SK-N-MC (cell line): Measurements from ENCODE around the gene SLC16A11.

Source experiments
- DNase-seq: peaks from one replicate; pipeline ENCODE4 v3.0.0-alpha.2; 2011; ENCODE audit warnings: low read depth, low spot score
- H3K27ac ChIP-seq: fragments of 200-600 bp; sonication (generic); 2 replicates; pipeline ENCODE4 v1.5.1; 2016; ENCODE audit warnings: mixed run types
- H3K36me3 ChIP-seq: fragments of 200-600 bp; sonication (generic); 2 replicates; pipeline ENCODE4 v1.6.1; 2017; ENCODE audit warnings: antibody characterized with exemption, low read length, mixed read lengths; ENCODE audit not compliant: insufficient read depth
- H3K4me3 ChIP-seq: fragments of 200-600 bp; sonication (generic); 2 replicates; pipeline ENCODE4 v1.5.1; 2016
- H3K9ac ChIP-seq: fragments of 200-600 bp; sonication (generic); 2 replicates; pipeline ENCODE4 v1.8.0; 2017; ENCODE audit warnings: mixed run types, mixed read lengths; ENCODE audit not compliant: insufficient read length
- H3K9me3 ChIP-seq: fragments of 200-600 bp; sonication (generic); 2 replicates; pipeline ENCODE4 v1.6.1; 2017; ENCODE audit warnings: low read depth, mild to moderate bottlenecking, antibody characterized with exemption, low read length, moderate library complexity, mixed read lengths
- EZH2 ChIP-seq: fragments of 200-600 bp; sonication (generic); IDR thresholded peaks from one replicate; pipeline ENCODE4 v1.6.1; 2017; ENCODE audit warnings: antibody characterized with exemption
- FOXP2 ChIP-seq: optimal IDR thresholded peaks from 2 replicates; pipeline ENCODE3; 2011; ENCODE audit warnings: mild to moderate bottlenecking, moderate library complexity; ENCODE audit not compliant: insufficient read depth; ENCODE audit errors: extremely low read length, control extremely low read depth
- POLR2AphosphoS5 ChIP-seq: IDR thresholded peaks from 2 replicates; pipeline ENCODE4 v1.6.1; 2012; ENCODE audit warnings: mild to moderate bottlenecking, low read depth, low read length, borderline replicate concordance

SLC16A11 gene

DNA sequence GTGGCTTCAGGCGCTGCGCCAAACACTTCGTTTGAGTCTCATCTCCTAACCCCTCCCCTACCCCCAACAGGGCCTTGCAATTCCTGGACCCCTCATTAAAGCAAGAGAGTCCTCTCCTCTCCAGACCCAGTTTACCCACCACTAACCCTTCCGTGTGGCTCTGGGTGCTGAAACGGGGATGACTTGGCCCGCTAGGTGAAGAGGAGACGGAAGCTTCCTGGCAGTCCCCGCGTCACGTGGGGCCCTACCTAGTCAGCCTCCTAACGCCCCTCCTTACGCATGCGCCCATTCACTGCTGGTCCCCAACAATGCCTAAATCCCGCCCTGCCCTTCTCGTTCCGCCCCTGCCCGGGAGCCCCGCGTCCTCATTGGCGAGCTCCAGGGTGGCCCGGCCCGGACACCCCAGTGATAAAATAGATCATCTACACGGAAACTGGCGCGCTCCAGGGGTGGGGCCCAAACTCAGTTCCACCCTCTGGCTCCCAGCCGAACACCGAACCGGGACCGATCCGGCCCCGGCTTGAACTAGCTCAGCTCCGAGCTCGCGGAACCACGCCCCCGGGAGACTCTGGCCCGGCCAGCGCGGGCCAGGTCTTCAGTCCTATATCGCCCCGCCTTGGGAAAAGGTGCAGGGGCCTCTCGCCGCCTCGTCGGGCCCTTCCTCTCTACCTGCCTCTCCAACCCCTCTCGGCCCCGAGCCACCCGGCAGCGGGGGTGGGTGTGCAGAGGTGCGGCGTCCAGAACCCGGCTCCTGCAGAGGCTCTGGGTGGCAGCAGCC lies 8.1 kb downstream of the SLC16A11 start, which contains the start of gene SLC16A13:
SLC16A13 (plus strand) TSS at position 425 of the 778 bp plus-strand sequence. CDS start 368 bp downstream, outside the sequence.
- Histone ChIP-seq H3K36me3 (no peaks in the 10 kb centered on the region), H3K9me3 (no peaks in the 10 kb centered on the region), H3K4me3 (peak within 1 kb of the TSS; percentile 94), H3K27ac (peak within 1 kb of the TSS; percentile 77), H3K9ac (peak within 1 kb of the TSS; percentile 85)
- peak; percentile 65 for DNase-seq
- peak; percentile 82 for TF ChIP-seq POLR2AphosphoS5
- TF ChIP-seq EZH2: no peak
- no peak for TF ChIP-seq FOXP2

DNA sequence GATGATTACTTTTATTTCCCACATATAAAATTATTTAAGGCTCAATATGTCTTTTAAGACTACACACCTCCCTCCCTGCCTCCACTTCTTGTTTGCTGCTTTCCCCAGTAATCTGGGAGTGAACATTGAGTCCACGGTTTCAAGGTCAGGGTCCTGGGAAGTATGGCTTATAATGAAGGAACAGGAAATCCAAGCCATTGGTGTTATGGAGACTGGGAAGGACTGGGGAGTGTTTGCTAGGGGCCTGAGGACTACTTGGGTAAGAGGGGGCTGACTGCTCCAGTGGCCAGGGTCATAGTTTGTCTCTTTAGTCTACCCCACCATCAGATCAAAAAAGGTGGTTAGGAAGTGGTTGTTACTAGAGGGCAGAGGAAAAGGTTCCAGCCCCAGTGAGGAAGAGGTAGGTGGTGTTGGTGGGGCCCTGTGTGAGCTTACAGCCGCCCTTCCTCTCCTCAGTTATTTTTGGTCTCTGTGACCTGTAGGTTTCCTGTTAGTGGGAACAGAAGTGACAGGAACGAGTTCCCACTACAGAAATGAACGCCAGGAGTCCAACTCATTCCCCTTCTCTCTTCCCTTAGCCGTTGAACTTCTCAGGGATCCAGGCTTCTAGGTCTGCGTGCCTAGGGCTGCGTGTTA lies 8.8 kb downstream of the SLC16A11 start:
- H3K9ac ChIP-seq: peak overlapping the region; percentile 85
- H3K4me3 ChIP-seq: peak overlapping the region; percentile 94
- DNase-seq: no peak
- no peaks in the 10 kb centered on the region for H3K9me3 ChIP-seq
- TF ChIP-seq FOXP2 (no peak), EZH2 (no peak), POLR2AphosphoS5 (no peak)
- H3K36me3 ChIP-seq: no peaks in the 10 kb centered on the region
- H3K27ac ChIP-seq: peak overlapping the region; percentile 77

DNA sequence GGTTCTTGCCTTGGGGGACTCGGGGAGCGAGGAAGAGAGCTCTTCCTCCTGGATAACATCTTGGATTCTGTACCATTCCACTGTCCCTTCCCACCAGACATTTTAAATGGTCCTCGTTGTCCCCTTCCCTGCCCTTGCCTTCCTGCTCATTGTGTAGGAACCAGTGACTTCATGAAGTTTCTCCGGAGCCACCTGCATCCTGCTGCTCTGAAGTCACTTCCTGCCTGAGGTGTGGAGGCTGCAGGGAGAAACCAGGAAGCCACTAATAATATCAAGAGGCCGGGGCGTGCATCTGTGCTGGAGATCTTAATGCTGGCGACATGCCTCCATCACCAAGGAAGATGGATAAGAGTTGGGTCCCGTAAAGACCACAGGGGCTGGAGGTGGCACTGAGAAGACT lies 14.2 kb downstream of the SLC16A11 start:
- TF ChIP-seq POLR2AphosphoS5 (no peak), EZH2 (no peak), FOXP2 (no peak)
- Histone ChIP-seq H3K9ac (no peak overlapping the region), H3K4me3 (no peak overlapping the region), H3K9me3 (no peaks in the 10 kb centered on the region), H3K36me3 (no peaks in the 10 kb centered on the region), H3K27ac (peak overlapping the region; percentile 44)
- DNase-seq: no peak

DNA sequence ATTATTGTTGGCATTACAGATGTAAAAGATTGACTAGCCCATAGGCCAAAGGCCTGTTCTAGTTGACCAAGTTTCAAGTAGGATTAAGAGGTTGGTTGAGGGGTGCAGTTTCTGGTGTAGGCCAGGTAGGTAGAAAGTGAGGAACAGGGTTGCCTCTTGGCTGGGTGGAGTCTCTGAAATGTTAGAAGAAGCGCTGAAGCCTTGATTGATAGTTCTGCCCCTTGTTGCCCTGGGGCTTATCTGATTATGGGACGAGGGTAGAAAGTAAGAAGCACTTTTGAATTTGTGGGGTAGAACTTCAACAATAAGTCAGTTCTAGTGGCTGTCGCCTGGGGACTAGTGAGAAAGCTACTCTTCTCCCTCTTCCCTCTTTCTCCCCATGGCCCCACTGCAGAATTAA lies 14.8 kb downstream of the SLC16A11 start:
- Histone ChIP-seq H3K4me3 (no peak overlapping the region), H3K9me3 (no peaks in the 10 kb centered on the region), H3K27ac (peak overlapping the region; percentile 44), H3K36me3 (no peaks in the 10 kb centered on the region), H3K9ac (no peak overlapping the region)
- TF ChIP-seq POLR2AphosphoS5 (no peak), FOXP2 (no peak), EZH2 (no peak)
- DNase-seq: no peak

DNA sequence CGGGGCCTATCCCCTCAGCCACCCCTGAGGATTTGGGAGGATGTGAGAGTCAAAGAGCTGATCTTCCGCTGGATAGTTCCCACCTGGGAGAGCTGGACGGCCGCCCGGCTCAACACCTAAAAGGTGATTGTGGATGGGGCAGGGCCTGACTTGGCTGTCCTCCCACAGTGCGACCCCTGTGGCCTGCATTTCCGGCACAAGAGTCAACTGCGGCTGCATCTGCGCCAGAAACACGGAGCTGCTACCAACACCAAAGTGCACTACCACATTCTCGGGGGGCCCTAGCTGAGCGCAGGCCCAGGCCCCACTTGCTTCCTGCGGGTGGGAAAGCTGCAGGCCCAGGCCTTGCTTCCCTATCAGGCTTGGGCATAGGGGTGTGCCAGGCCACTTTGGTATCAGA lies 16.6 kb downstream of the SLC16A11 start:
- H3K9me3 ChIP-seq: no peaks in the 10 kb centered on the region
- no peak overlapping the region for H3K4me3 ChIP-seq
- H3K27ac ChIP-seq: no peak overlapping the region
- H3K36me3 ChIP-seq: no peaks in the 10 kb centered on the region
- TF ChIP-seq POLR2AphosphoS5: no peak
- no peak for TF ChIP-seq EZH2
- no peak for TF ChIP-seq FOXP2
- H3K9ac ChIP-seq: no peak overlapping the region
- no peak for DNase-seq

DNA sequence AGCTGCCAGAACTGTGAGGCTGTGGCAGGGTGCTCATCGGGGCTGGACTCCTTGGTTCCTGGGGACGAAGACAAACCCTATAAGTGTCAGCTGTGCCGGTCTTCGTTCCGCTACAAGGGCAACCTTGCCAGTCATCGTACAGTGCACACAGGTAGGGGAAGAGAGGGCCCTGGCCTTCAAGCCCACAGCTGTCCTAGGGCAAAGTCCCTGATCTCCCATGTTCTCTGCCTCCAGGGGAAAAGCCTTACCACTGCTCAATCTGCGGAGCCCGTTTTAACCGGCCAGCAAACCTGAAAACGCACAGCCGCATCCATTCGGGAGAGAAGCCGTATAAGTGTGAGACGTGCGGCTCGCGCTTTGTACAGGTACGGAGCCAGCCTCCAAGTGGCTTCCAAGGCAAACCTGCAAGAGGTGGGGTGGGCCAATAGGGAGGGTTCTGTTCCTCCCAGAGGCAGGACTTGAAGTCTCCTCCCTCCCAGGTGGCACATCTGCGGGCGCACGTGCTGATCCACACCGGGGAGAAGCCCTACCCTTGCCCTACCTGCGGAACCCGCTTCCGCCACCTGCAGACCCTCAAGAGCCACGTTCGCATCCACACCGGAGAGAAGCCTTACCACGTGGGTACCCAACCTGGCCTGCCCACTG lies 17.3 kb downstream of the SLC16A11 start:
- no peak overlapping the region for H3K27ac ChIP-seq
- no peak for DNase-seq
- H3K4me3 ChIP-seq: no peak overlapping the region

DNA sequence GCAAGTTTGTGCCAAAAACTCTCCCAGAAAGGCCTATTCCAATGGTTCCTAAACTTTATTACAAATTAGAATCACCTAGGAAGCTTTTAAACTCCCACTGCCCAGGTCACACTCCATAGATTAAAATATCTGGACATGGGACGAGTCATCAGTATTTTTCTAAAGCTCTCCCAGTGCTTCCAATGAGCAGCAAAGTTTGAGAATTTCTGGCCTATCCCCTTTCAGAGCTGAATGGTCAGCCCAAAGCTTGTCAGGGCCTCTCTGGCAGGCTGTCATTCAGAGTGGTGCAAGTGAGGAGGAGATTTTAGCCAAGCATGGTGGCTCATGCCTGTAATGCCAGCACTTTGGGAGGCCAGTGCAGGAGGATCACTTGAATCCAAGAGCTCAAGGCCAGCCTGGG lies 18.6 kb downstream of the SLC16A11 start:
- Histone ChIP-seq H3K36me3 (no peaks in the 10 kb centered on the region), H3K9me3 (no peaks in the 10 kb centered on the region), H3K4me3 (no peak overlapping the region), H3K9ac (no peak overlapping the region), H3K27ac (no peak overlapping the region)
- TF ChIP-seq FOXP2: no peak
- no peak for TF ChIP-seq POLR2AphosphoS5
- TF ChIP-seq EZH2: no peak
- no peak for DNase-seq

More for the DNA sequence above, 17.3 kb downstream of the SLC16A11 start:
- no peak for TF ChIP-seq POLR2AphosphoS5
- no peak for TF ChIP-seq FOXP2
- no peak for TF ChIP-seq EZH2
- Histone ChIP-seq H3K36me3 (no peaks in the 10 kb centered on the region), H3K9ac (no peak overlapping the region), H3K9me3 (no peaks in the 10 kb centered on the region)

DNA sequence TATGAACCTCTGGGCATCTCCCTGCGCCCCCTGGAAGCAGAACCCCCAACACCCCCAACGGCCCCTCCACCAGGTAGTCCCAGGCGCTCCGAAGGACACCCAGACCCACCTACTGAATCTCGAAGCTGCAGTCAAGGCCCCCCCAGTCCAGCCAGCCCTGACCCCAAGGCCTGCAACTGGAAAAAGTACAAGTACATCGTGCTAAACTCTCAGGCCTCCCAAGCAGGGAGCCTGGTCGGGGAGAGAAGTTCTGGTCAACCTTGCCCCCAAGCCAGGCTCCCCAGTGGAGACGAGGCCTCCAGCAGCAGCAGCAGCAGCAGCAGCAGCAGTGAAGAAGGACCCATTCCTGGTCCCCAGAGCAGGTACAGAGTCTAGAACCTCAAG lies 19.5 kb downstream of the SLC16A11 start:
- DNase-seq: no peak
- Histone ChIP-seq H3K9me3 (no peaks in the 10 kb centered on the region), H3K9ac (no peak overlapping the region), H3K27ac (no peak overlapping the region), H3K36me3 (no peaks in the 10 kb centered on the region), H3K4me3 (peak overlapping the region; percentile 66)
- TF ChIP-seq FOXP2: no peak
- no peak for TF ChIP-seq POLR2AphosphoS5
